ENCODE data around the gene KBTBD3.

DNA sequence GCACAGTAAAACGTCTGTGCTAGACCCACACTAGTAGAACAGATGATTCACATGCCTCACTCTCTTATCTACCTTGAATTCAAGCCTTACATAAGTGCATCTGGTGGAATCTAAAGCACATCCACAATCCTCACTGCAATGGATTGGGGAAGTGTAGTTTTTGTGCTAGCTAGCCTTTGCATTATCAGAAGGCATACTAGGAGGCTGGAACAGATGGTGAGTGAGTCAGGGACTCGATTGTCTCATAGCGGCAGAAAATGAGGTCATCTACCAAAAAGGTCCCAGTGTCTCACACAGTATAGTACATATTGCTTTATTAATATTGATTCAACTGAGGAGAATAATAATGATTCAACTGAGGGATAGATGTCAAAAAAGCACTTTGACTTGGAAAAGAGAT lies 64.4 kb downstream of the KBTBD3 start:
- TF ChIP-seq, protein P1, sequence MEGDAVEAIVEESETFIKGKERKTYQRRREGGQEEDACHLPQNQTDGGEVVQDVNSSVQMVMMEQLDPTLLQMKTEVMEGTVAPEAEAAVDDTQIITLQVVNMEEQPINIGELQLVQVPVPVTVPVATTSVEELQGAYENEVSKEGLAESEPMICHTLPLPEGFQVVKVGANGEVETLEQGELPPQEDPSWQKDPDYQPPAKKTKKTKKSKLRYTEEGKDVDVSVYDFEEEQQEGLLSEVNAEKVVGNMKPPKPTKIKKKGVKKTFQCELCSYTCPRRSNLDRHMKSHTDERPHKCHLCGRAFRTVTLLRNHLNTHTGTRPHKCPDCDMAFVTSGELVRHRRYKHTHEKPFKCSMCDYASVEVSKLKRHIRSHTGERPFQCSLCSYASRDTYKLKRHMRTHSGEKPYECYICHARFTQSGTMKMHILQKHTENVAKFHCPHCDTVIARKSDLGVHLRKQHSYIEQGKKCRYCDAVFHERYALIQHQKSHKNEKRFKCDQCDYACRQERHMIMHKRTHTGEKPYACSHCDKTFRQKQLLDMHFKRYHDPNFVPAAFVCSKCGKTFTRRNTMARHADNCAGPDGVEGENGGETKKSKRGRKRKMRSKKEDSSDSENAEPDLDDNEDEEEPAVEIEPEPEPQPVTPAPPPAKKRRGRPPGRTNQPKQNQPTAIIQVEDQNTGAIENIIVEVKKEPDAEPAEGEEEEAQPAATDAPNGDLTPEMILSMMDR (conservative IDR thresholded peaks at IDR 0.05 in 1 of 2, IDR thresholded peaks at IDR 0.05 in 1 of 2; ENCODE audit: low read depth in 1 of 2, low read length in 2 of 2), result no peak
- no peak for TF ChIP-seq EZH2 (IDR thresholded peaks at IDR 0.05; ENCODE audit: low read length, missing control alignments)
